Pons (tissue), 1 donor: ENCODE results near the gene REX1BD.
A peak's percentile ranks its signal among the peaks of the same experiment; 100 is the strongest.

Source experiments
- DNase-seq: peaks from one replicate; pipeline ENCODE4 v3.0.0-alpha.2; 2016; ENCODE audit warnings: low spot score

The REX1BD gene

DNA sequence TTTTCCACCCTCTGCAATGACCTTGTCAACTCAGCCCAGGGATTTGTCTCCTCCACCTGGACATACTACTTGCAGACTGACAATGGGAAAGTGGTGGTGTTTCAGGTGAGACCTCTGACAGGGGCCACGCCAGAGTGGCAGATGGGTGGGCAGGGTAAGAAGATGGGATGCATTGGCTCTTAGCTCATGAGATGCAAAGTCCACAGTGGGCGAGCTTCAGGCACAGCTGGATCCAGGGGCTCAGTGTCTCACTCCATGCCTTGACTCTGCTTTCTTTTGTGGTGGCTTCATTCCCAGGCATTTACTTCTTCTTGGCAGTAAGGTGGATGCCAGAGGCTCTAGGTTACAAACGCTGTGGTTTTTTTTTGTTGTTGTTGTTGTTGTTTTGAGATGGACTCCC, 27.4 kb downstream of the REX1BD start:
- DNase-seq = no peak

DNA sequence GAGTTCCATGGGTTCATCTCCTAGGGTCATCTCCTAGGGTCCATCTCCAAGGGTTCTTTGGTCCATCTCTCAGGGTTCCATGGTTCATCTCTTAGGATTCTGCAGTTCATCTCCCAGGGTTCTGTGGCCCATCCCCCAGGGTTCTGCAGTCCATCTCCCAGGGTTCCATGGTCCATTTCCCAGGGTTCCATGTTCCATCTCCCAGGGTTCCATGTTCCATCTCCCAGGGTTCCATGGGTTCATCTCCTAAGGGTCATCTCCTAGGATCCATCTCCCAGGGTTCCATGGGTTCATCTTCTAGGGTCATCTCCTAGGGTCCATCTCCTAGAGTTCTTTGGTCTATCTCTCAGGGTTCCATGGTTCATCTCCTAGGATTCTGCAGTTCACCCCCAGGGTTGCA, 29.0 kb downstream of the REX1BD start:
- no peak for DNase-seq

DNA sequence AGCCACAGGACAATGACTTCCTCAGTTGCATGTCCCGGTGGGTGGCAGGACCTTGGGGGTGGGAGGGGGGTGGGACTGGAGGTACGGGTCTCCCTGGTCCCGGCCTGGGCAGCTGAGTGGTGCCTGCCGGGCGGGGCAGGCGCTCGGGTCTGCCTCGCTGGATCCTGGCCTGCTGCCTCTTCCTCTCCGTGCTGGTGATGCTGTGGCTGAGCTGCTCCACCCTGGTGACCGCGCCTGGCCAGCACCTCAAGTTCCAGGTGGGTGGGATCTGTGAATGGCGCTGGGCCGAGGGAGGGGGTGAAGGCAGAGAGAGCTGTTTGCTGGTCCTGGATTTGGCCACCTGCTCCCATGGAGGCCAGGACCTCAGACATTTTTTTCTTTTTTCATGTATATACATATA, 29.6 kb downstream of the REX1BD start:
- no peak for DNase-seq

DNA sequence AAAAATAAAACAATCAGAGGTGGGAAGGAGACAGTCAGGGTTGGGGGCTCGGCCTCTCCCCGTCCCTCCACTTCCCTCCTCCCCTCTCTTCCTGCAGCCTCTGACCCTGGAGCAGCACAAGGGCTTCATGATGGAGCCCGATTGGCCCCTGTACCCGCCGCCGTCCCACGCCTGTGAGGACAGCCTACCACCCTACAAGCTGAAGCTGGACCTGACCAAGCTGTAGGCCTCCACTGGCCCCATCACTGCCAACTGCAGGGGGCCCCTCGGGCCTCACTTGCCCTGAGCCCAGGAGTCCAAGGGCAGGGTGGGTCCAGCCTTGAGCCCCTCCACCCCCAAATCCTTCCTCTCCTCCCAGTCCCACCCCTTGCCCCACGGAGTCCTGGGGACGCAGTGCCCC, 31.7 kb downstream of the REX1BD start:
- DNase-seq = no peak

DNA sequence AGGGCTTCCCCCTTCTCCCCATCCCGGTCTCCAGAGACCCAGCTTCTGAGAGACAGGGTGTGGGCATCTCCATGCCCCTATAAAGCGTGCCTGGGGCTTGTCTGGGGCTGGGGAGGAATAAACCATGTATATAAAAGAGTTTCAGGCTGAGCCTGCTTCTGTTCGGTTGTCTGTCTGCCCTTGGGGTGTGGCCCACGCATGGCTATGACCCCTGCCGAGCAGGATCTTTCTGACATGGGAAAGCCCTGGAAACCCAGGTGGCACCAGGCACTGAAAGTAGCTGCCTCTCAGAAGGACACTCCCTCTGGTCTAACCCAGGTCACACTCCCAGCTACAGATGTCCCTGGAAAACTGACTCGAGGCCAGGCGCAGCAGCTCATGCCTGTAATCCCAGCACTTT, 32.3 kb downstream of the REX1BD start:
- no peak for DNase-seq

DNA sequence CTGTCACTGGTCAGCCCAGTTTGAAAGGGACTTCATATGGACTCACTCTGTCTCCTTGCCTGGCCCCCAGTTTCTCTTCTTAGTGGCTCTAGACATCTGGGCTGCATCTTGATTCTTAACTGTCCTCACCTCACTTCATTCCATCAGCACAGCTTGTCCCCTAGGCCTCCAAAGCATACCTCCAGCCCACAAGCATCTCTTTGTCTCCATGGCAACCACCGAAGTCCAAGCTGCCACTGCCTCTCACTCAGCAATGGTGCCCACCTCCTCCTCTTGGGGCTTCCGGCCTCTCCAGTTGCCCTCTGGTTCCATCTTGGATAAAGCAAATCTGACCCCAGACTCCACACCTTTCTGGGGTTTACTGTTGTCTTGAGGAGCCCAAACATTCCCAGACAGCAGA, 38.3 kb downstream of the REX1BD start:
- no peak for DNase-seq

DNA sequence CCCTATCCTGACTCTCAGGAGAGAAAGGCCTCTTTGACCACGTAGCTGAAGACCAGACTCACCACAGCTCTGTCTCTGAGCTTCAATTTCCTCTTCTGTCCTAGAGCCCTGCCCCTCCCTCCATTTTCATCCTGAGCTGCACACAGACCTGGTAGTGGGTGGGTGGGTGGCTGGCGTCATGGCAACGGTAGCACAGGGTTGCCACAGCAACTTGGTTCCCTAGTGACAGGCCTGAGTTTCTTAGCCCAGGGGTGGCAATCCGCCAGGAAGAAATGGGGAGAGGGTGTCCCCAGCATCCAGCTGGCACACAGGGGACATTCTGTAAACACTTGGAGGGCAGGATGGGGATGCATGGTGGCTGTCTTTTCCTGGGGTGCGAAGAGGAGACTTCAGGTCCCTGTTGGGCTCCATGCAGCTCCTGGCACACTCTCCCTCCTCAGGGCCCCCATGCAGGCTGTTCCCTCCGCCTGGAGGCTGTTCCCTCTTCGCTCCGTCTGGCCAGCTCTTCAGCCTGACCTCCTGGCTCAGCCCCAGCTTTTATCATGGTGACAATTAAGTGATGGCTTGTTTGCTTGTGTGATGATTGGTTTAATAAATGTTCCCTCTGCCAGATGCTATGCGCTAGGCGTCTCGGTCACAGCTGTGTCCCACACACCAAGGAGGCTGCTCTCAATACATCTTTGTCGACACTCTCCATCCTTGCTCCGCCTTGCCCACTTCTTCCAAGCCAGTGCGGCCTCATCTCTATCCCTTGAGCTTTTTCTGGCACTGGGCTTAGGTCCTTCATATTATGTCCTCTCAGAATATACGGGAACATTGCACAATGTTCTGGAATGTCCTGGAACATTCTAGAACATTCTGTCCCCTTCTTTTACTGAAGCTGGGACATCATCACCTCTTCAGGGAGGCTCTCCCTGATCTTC, 40.8 kb downstream of the REX1BD start:
- no peak for DNase-seq

DNA sequence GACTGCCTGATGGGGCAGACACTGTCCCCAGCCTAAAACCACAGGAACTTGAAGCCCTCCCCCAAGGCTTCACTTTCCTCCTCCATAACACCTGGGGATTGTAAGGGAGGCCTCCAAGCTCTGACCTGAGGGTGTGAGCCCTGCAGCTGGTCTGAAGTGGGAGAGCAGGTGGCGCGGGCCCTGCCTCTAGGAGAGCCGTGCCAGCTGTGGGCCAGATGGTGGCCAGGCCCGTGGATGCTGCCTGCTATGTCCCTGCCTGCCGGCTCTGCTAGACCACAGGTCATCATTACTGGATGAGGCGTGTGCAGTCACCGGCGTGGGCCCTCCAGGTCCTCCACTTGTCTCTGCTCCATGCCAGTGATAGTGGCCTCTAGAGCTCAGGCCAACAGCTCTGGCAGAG, 44.7 kb downstream of the REX1BD start:
- DNase-seq = no peak

DNA sequence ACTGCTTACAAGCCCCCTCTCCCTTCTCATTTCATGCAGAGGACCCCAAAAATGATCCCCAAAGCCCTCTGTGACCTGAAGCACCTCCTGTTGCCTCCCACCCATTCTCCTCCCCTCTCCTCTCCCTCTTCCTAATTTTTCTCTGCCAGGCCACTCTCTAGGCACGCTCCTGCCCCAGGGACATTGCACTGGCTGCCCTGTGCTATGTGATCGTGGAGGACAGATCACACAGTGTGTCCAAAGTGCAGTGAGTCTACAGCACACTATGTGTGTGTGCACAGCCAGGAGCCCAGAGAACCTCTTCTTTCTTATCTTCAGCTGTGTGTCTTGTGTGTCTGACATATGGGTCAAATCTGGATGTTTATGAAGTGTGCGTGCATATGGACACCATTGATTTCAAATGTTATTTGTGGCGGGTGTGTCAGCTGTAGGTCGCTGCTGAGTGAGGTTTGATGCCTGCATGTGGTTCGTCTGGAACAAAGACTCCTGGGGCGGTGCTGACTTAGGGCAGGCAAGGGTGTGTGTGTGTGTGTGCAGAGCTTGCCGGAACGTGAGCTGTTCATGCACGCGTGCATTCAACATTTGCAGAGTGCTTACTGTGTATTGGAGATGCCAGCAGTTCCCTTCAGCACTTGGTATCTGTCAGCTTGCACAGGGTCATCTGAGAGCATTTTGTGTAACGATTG, 46.2 kb downstream of the REX1BD start:
- no peak for DNase-seq

DNA sequence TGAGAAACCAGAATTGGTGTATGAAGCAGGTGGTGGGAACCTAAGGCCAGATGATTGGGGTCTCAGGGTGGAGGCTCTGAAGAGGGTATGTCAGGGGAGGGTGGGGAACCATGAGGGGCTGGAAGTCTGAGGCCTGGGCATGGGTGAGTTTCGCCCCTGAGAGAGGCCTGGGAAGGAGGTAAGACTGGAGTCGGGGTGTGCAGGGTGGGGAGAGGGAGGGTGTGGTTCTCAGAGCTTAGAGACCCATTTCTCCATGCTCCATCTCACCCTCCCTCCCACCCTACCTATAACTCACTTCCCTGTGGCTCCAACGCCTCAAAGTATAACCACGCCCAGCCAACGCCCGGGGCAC, 47.2 kb downstream of the REX1BD start:
- no peak for DNase-seq

DNA sequence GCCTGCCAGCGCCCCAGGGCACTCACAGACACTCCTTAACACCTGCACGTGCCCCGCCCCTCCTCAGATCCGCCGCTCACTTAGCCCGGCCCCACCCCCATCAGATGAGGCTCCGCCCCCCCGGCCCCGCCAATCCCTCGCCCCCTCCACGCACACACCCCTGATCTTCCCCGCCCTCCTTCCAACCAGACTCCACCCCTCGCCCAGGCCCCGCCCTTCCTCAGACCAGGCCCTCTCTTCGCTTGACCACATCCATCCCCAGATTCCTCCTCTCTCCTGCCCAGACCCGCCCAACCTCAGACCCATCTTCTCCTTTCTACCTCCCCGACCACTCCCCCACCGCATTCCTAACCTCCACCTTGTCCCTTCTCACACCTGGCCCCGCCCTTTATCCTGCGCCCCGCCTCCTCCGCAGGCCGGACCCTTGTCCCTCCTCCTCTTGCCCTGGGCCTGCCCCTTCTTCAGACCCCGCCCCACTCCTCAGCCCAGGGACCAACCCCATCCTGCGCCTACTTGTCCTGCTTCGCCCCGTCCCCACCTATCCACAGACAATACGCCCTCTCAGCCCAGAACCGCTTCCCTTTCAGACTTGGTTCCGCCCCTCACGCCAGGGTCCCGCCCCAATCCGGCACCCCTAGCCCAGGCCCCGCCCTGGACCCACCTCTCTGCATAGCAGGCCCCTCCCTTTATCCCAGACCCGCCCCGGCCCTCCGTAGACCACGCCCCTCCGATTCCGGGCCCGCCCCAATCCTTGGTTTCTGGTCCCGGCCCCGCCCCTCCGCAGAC, 47.8 kb downstream of the REX1BD start:
- peak; percentile 91 for DNase-seq

DNA sequence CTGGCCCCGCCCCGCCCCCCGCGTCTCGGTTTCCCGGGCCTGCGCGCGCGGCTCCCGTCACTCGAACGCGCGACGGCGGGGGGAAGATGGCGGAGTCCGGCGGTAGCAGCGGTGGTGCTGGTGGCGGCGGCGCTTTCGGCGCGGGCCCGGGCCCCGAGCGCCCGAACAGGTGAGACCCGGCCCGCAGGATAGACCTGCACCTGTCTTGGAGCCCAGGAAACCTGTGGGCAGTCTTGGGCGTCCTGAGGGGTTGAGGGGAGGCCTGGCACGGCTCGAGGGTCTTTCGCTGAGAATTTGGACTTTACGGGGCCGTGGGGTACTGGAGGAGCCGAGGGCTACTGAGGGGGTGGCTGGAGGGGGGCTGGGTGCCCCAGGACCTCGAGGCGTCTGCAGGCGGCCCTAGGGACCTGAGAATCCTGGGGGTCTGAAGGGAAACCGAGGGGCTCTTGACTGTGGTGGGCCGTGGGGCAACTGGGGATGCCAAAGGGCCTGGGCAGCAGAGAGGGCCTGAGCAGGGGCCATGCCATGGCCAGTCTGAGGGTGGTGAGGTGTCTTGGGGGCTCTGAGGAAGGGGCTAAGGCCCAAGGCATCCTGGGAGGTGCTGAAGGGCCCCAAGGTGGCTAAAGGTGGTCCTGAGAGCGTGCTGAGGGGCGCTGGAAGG, 48.5 kb downstream of the REX1BD start, which contains the start of gene KLHL26:
KLHL26 (plus strand) TSS at position 60 of the 661 bp plus-strand sequence; CDS start at position 87, 27 bp downstream.
- DNase-seq = no peak

DNA sequence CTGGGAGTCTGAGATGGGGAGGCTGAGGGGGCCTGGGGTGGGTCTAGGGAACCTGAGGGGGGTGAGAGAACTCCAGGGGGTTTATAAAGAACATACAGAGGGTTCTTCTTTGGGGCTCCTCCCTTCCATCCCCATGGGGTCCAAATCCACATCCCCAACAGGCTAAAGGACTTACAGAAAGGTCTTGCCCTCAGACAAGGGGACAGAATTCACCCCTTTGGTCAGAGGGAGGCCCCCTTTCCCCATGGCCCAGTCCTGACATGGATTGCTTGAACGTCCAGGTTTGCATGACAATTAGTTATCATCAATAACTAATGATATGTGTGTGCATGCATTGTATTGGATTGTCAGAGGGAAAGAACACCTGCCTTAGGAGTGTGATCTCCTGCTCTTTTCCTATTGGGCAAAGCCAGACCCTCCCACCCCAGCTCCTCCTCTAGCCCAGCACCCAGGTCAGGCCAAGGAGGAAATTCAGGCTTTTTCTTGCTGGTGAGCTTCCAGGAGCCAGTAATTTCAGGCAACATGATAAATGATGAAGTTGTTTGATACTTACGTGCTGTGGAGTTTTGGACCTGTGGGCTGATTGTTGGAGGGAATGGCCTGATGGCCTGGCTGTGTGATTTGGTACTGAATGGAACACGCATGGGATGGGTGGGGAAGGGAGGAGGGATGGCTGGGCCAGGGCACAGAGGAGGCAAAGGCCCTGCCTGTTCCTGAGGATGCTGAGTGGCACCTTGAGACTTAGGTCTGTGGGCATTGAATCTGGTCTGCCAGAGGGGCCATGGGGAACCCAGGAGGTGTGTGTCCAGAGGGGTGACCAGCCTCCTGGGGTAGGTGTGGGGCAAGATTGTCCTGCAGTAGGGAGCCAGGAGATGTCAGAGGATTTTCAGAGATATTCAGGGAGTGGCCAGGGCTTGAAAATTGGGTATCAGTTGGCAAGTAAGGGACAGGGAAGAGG, 49.4 kb downstream of the REX1BD start:
- DNase-seq = no peak

DNA sequence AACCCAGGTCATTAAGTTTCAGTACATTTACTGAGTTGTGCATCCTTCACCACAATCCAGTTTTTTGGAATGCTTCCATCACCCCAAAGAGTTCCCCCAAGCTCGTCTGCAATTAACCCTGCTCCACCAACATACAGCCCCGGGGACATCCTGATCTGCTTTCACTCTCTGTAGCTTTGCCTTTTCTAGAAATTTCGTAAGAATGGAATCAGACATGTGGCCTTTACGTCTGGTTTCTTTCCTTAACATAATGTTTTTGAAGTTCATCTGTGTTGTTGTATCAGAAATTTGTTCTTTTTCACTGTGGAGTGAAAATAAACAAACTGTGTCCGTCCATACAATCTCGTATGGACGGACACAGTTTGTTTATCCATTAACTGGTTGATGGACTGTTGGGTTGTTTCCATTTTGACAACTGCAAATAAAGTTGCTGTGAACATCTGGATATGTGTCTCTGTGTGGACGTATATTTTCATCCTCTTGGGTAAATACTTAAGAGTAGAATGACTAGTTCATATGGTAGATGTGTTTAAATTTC, 51.2 kb downstream of the REX1BD start:
- DNase-seq = no peak
